Lower leg skin (tissue), 3 donors: ENCODE data around the gene CD200R1.

Experiments used
- CTCF ChIP-seq, 3 donors: fragments of 450-650 bp; IDR thresholded peaks; one replicate each; pipeline ENCODE4 v1.5.1; 2016; ENCODE audit warnings: antibody characterized with exemption in 3 of 3, mild to moderate bottlenecking in 3 of 3, moderate library complexity in 2 of 3
- POLR2A ChIP-seq, 2 donors: fragments of 450-650 bp; IDR thresholded peaks; one replicate each; pipeline ENCODE4 v1.6.1; 2016 to 2017; ENCODE audit warnings: antibody characterized with exemption in 2 of 2, mild to moderate bottlenecking in 1 of 2, moderate library complexity in 1 of 2

- no peak for TF ChIP-seq CTCF (IDR thresholded peaks at IDR 0.05)
- no peak for TF ChIP-seq POLR2A (IDR thresholded peaks at IDR 0.05)
Observed at GRCh38 chr3:112897791-112898190, 77.1 kb downstream of the CD200R1 start.
